Activated CD4-positive, alpha-beta T cell treated with anti-CD3 and anti-CD28 coated beads, Interleukin-2, Interleukin-6, amounts not matched to agents 100 ng/mL and 50 ng/mL, durations not matched to agents 16 hours and 8 hours (primary cell): ENCODE results near the gene CTSW.

Experiments used
- DNase-seq: peaks from one replicate; pipeline ENCODE4 v3.0.0-alpha.2; 2020

CTSW gene

GRCh38 chr11:65868076-65868667, 11.5 kb upstream of the CTSW start:
- no peak for DNase-seq

GRCh38 chr11:65868907-65869306, 10.7 kb upstream of the CTSW start:
- DNase-seq, result no peak

DNA sequence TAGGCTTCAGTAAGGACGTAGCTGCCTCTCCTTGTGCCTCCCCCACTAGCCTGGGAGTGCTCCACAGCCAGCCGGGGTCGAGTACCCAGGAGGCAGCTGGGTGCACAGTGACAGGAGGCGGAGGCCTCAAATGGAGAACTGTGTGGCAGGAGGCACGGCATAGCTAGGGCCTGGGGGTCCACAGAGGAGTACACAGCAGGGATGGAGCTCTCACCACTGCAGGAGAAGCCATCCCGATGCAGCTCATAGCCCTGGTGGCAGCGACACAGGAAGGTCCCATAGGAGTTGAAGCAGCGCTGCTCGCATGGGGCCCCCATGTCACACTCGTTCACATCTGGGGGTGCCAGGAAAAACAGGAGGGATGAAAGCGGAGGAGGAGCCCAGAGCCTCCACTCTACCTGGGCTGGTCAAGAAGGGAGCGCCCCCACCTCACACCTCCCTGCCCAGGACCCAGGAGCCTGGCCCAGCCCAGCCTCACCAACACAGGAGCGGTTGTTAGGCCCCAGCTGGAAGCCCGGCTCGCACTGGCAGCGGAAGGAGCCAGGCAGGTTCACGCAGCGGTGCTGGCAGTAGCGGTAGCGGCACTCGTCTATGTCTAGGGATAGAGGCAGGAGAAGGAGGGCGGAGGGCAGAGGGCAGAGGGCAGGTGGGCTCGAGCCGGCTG, 9.9 kb upstream of the CTSW start:
- no peak for DNase-seq

DNA sequence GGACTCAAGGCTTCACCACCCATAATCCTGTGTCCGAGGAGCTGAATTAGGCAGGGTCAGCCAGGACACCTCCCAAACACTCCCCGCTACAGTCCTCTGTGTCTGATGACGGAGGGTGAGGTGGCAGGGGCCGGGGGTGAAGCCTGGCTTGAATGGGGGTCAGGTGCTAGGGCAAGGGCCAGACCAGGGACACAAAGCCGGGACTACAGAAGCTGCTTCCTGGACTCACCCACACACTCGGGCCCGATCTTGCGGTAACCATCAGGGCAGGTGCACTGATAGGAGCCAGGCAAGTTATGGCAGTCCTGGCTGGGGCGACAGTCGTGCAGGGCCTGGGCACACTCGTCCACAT, 9.4 kb upstream of the CTSW start:
- no peak for DNase-seq

- DNase-seq, result no peak
Measured at GRCh38 chr11:65870706-65871681, 8.6 kb upstream of the CTSW start.

- DNase-seq, result no peak
Measured at GRCh38 chr11:65871811-65872548, 7.7 kb upstream of the CTSW start.

- no peak for DNase-seq
Measured at GRCh38 chr11:65872586-65873317, 6.9 kb upstream of the CTSW start, which contains the start of gene EFEMP2. Gene EFEMP2 (minus strand): TSS chr11:65872800. CDS start chr11:65872354, 446 bp downstream.

- peak; percentile 98 for DNase-seq
Measured at GRCh38 chr11:65873318-65874156, 6.1 kb upstream of the CTSW start.

DNA sequence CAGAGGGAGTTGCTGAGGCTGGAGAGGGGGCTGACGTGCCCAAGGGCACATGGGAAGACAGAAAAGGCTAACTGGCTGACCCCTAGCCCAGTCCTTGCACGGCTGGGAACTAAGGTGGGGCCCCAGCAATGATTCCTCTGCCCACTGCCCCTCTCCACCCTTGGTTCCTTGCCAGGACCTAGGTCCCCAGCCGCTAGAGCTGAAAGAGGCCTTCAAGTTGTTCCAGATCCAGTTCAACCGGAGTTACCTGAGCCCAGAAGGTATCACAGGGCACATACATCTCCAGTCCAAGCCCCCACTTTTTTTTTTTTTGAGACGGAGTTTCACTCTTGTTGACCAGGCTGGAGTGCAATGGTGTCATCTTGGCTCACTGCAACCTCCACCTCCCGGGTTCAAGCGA, 390 bp downstream of the CTSW start:
- no peak for DNase-seq

DNA sequence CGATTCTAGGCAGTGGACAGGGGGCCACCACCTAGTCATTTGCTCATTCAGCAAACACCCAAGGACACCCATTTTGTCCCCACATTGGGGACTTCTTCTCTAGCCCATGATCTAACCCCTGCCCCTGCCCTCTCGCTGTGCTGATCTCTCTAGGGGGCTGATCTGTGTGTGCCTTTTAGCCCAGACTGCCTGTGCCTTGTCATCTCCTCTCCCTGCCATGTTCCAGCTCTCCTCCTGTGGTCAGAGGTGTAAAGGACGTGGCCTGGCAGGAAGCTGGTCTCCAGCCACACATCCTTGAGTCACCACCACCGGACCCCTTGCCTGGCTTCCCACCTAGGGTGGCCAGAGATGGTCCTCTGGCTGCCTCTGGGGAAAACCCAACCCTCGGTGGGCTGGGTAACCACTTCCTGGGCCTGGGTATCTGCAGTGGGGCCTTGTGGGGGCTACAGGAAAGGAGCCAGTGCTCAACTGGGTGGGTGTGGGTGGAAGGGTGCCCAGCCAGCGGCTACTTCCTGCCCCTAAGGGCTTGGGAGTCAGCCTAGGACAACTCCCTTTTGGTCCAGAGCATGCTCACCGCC, 1.3 kb downstream of the CTSW start:
- no peak for DNase-seq

DNA sequence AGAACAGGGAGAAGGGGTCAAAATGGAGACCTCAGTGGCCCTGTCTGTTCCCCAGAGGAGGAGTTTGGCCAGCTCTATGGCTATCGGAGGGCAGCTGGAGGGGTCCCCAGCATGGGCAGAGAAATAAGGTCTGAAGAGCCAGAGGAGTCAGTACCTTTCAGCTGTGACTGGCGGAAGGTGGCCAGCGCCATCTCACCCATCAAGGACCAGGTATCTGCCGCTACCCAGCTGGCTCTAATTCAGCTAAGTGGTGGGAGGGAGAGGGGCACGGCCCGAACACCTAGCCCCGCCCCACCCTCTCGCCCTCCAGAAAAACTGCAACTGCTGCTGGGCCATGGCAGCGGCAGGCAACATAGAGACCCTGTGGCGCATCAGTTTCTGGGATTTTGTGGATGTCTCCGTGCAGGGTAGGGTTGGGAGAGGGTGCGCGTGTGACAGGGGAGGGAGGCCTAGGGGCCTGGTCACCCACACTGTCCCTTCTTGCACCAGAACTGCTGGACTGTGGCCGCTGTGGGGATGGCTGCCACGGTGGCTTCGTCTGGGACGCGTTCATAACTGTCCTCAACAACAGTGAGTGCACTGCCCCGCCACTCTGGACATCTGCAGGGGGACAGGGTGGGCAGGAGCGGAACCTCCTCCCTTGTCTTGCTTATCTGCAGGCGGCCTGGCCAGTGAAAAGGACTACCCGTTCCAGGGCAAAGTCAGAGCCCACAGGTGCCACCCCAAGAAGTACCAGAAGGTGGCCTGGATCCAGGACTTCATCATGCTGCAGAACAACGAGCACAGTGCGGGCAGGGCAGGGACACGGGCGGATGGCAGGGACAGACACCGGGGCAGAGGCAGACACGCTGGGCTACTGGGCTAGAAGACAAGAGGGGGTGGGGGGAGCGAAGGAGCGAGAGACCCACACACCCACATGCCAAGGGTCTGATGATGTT, 2.8 kb downstream of the CTSW start:
- DNase-seq, result no peak

- no peak for DNase-seq
Measured at GRCh38 chr11:65883058-65883761, 3.6 kb downstream of the CTSW start.

DNA sequence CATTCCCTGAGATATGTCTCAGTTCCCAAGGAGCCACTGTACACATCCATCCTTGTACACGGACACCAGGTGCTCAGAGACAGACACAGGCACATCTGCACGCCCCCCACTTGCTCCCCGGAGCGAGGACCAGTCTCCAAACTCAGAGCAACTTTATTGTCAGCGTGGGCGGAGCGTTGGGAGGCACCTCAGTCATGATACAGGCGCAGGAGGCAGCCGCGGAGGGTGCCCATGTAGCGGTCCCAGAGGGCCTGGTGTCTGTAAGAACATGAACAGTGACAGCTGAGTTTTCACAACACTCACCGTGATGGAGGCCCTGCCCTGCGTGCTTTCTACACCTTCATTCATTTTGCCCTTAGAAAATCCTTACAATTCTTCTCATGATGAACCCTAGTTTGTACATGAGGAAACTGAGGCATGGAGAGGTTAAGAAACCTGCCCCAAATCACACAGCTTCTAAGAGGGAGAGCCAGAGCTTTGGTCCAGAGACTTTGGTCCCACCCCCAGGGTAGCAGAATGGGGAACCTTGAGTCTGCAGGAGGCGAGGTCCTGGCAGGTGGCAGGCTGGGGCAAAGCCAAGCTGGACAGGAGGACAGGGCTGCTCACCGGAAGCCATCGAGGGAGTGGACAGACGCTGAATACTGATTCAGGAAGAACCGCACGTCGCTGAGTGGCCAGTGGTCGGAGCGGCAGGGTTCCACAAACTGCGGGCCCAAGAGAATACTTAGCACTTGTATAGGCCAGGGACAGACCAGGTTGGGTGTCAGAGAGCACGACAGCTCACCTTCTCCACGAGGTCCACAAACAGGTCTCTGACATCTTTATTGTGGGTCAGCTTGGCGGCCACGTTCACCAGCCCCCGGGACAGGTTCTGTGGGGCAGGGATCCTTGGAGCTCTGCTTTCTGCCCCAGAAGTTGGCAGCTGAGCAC, 4.4 kb downstream of the CTSW start:
- DNase-seq, result no peak

DNA sequence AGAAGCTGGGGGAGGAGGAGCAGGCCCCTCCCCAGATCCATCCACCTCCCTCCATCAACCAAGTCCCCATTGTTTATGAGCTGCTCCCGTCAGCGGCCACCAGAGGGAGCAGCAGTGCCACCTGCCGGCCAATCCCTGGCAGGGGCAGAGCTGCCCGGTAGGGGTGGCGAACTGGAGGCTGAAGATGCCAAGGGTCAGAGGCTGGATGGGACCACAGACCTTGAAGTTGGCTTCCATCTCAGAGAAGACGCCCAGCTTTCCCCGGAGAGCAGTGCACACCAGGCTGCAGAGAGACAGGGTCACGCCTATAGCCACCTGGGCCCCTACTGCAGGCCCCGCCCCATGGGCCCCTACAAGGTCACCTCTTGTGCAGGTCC, 5.1 kb downstream of the CTSW start:
- DNase-seq, result peak; percentile 89

DNA sequence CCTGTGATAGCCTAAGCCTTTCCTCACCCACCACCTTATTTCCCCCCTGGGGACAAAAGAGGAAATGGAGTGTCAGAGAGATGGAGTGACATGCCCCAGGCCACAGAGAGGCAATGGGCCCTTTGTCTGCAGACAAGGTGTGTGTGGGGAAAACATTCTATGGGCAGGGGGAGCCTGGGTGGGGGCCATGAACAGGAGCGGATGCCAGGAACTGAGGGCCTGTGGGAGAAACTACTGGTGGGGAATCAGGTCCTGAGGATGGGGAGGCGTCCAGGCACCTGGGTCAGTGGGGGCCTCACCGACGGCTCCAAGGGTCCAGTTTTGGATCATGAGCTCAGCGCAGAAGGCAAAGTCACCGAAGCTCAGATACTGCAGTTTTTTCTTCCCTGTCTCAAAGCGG, 5.6 kb downstream of the CTSW start:
- DNase-seq, result no peak

DNA sequence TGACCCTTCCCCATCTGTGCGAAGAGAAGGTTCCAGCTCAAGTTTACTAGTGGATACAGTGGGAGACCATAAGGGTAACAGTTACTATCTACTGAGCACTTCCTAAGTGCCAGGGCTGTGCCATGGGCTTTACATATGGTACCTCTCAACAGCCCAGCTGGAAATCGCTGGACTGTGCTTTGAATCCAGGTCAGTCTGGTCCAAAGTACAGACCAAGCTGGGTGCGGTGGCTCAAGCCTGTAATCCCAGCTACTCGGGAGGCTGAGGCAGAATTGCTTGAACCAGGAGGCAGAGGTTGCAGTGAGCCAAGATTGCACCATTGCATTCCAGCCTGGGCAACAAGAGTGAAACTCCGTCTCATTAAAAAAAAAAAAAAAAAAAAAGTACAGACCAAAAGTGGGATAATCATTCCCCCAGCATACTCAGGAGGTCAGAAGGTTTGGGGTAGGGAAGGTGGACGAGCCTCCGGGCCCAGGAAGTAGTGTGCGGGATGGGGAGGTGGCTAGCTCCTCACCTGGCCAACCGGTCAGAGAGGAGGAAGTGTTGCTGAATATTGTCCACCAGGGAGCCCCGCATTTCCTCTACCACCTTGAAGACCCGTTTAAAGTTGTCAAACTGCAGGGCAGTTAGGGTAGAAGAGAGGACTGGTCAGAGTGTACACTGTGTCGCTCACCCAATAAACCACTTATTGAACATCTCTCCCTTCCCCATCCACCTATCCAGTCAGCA, 6.3 kb downstream of the CTSW start:
- DNase-seq, result no peak
